ENCODE data around the gene LITAF.

The LITAF gene

DNA sequence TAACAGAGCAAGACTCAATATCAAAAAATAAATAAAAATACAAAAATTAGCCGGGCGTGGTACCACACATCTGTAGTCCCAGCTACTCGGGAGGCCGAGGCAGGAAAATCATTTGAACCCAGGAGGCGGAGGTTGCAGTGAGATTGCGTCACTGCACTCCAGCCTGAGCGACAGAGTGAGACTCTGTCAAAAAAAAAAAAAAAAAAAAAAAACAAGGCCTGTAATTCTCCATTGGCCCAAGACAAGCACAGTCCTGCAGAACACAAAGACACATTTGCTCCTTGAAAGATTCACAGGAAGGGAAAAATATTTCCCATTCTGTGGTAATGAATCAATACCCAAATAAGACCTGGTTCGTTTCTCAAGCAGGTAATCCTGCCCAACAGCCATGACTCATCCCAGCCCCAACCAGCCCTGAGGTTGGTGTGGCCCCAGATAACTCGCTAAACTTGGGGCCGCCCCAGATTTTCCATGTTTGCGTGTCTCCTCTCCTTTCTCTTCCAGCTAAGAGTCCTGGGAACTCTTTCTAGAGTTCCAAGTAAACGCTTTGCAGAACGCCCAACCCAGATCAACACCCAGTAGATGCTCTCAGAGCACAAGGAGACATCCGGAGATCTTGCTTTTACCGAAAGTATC, 41.2 kb upstream of the LITAF start:
- Histone ChIP-seq H3K27ac (ENCODE audit: low read depth, low read length) (no peak overlapping the region), H3K36me3 (ENCODE audit: control insufficient read depth, insufficient read depth, low read length) (no peaks in the 10 kb centered on the region), H3K4me1 (ENCODE audit: control insufficient read depth, insufficient read depth, low read length) (peaks cover 6% of the 10 kb centered on the region), H3K9ac (ENCODE audit: low read length) (no peak overlapping the region), H3K27me3 (ENCODE audit: control insufficient read depth, insufficient read depth, low read length) (no peaks in the 10 kb centered on the region), H3K4me3 (ENCODE audit: low read length) (no peak overlapping the region)

GRCh38 chr16:11627292-11627663, 40.6 kb upstream of the LITAF start:
- Histone ChIP-seq H3K36me3 (ENCODE audit: control insufficient read depth, insufficient read depth, low read length) (no peaks in the 10 kb centered on the region), H3K27me3 (ENCODE audit: control insufficient read depth, insufficient read depth, low read length) (no peaks in the 10 kb centered on the region), H3K27ac (ENCODE audit: low read depth, low read length) (no peak overlapping the region), H3K4me1 (ENCODE audit: control insufficient read depth, insufficient read depth, low read length) (peaks cover under 1% of the 10 kb centered on the region), H3K9ac (ENCODE audit: low read length) (no peak overlapping the region), H3K4me3 (ENCODE audit: low read length) (no peak overlapping the region)

GRCh38 chr16:11626657-11627291, 40.1 kb upstream of the LITAF start:
- no peak overlapping the region for H3K27ac ChIP-seq (ENCODE audit: low read depth, low read length)
- no peaks in the 10 kb centered on the region for H3K27me3 ChIP-seq (ENCODE audit: control insufficient read depth, insufficient read depth, low read length)
- H3K4me3 ChIP-seq (ENCODE audit: low read length): no peak overlapping the region
- H3K9ac ChIP-seq (ENCODE audit: low read length): no peak overlapping the region
- no peaks in the 10 kb centered on the region for H3K36me3 ChIP-seq (ENCODE audit: control insufficient read depth, insufficient read depth, low read length)
- H3K4me1 ChIP-seq (ENCODE audit: control insufficient read depth, insufficient read depth, low read length): peaks cover 2% of the 10 kb centered on the region

- Histone ChIP-seq H3K36me3 (ENCODE audit: control insufficient read depth, insufficient read depth, low read length) (no peaks in the 10 kb centered on the region), H3K4me3 (ENCODE audit: low read length) (no peak overlapping the region), H3K27ac (ENCODE audit: low read depth, low read length) (no peak overlapping the region), H3K9ac (ENCODE audit: low read length) (no peak overlapping the region), H3K4me1 (ENCODE audit: control insufficient read depth, insufficient read depth, low read length) (peaks cover 2% of the 10 kb centered on the region), H3K27me3 (ENCODE audit: control insufficient read depth, insufficient read depth, low read length) (no peaks in the 10 kb centered on the region)
Measured at GRCh38 chr16:11625769-11626168, 39.0 kb upstream of the LITAF start.

- H3K4me3 ChIP-seq (ENCODE audit: low read length): no peak overlapping the region
- H3K9ac ChIP-seq (ENCODE audit: low read length): no peak overlapping the region
- no peaks in the 10 kb centered on the region for H3K27me3 ChIP-seq (ENCODE audit: control insufficient read depth, insufficient read depth, low read length)
- no peaks in the 10 kb centered on the region for H3K36me3 ChIP-seq (ENCODE audit: control insufficient read depth, insufficient read depth, low read length)
- H3K27ac ChIP-seq (ENCODE audit: low read depth, low read length): no peak overlapping the region
- peaks cover 2% of the 10 kb centered on the region for H3K4me1 ChIP-seq (ENCODE audit: control insufficient read depth, insufficient read depth, low read length)
Measured at GRCh38 chr16:11624636-11625607, 38.2 kb upstream of the LITAF start.

DNA sequence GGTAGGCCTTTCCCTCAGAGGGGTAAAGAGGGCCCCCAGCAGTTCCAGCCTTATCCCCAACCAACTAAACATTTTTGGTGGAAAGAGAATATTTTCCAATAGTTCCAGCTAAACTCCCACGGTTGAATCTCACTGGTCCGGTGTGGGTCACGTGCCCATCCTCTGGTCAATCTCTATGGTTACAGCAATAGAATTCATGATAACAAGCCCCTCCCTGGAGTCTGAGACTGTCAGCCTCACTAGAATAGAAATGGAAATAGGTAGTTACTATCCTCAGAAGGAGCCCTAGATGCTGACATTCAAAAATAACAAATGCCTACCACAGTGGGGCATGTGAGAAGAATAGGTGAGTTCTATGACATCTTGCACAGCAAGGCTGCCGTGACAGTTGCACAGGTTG, 37.5 kb upstream of the LITAF start:
- Histone ChIP-seq H3K4me3 (ENCODE audit: low read length) (no peak overlapping the region), H3K36me3 (ENCODE audit: control insufficient read depth, insufficient read depth, low read length) (no peaks in the 10 kb centered on the region), H3K27ac (ENCODE audit: low read depth, low read length) (no peak overlapping the region), H3K27me3 (ENCODE audit: control insufficient read depth, insufficient read depth, low read length) (no peaks in the 10 kb centered on the region), H3K9ac (ENCODE audit: low read length) (no peak overlapping the region), H3K4me1 (ENCODE audit: control insufficient read depth, insufficient read depth, low read length) (peaks cover 2% of the 10 kb centered on the region)

DNA sequence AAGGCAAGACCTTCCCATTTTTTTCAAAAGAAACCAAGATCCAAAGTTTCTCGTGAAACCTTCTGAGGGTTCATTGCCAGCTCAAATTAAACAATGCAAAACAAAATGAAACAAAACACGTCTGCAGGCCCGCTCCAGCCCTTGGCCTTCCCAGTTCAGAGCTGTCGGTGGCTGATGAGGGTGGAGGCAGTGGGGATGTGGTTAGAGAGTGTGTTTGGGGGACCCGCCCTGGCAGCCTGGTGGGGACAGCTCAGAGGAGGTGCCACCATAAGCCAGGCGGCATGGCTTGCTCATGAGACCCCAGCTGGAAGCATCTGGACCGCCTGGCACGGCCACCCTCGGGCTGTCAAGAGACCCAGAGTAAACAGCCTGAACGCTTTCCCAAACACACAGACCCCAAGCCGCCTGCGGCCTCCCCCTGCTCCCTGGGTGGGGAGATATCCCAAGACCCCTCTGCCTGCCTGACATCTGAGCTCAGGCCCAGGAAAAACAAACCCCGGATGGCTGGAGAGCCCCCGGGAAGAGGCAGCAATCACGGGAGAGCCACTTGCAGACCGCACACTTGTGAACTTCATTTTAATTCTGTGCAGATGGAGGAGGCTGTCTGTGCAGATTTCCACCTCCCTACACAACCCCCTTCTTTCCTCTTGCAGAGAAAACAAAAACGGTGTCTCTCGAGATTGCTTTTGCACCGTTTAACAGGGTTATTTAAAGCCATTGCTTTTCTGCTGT, 35.4 kb upstream of the LITAF start:
- H3K36me3 ChIP-seq (ENCODE audit: control insufficient read depth, insufficient read depth, low read length): no peaks in the 10 kb centered on the region
- H3K4me1 ChIP-seq (ENCODE audit: control insufficient read depth, insufficient read depth, low read length): peaks cover 2% of the 10 kb centered on the region
- H3K27me3 ChIP-seq (ENCODE audit: control insufficient read depth, insufficient read depth, low read length): no peaks in the 10 kb centered on the region
- H3K4me3 ChIP-seq (ENCODE audit: low read length): peak overlapping the region; percentile 44
- no peak overlapping the region for H3K9ac ChIP-seq (ENCODE audit: low read length)
- peak overlapping the region; percentile 24 for H3K27ac ChIP-seq (ENCODE audit: low read depth, low read length)

DNA sequence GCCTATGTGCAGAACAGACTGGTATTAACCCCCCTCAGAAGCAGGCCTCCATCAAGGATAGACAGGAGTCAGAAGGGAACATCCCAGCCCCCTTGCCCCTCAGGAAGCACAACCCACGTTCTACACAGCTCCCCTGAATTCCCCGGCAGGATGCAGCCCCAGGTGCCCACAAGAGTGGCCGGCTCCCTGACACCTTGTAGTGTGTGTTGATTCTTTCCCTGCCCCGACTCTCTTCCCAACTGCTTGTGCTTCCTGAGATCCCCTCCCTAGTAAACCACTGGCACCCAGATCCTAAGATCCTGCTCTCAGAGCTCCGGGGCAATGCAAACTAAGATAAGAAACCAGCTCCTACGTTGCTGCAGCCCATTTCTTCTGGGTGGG, 34.8 kb upstream of the LITAF start:
- peaks cover 2% of the 10 kb centered on the region for H3K4me1 ChIP-seq (ENCODE audit: control insufficient read depth, insufficient read depth, low read length)
- peak overlapping the region; percentile 44 for H3K4me3 ChIP-seq (ENCODE audit: low read length)
- no peaks in the 10 kb centered on the region for H3K27me3 ChIP-seq (ENCODE audit: control insufficient read depth, insufficient read depth, low read length)
- no peaks in the 10 kb centered on the region for H3K36me3 ChIP-seq (ENCODE audit: control insufficient read depth, insufficient read depth, low read length)
- no peak overlapping the region for H3K27ac ChIP-seq (ENCODE audit: low read depth, low read length)
- H3K9ac ChIP-seq (ENCODE audit: low read length): no peak overlapping the region

DNA sequence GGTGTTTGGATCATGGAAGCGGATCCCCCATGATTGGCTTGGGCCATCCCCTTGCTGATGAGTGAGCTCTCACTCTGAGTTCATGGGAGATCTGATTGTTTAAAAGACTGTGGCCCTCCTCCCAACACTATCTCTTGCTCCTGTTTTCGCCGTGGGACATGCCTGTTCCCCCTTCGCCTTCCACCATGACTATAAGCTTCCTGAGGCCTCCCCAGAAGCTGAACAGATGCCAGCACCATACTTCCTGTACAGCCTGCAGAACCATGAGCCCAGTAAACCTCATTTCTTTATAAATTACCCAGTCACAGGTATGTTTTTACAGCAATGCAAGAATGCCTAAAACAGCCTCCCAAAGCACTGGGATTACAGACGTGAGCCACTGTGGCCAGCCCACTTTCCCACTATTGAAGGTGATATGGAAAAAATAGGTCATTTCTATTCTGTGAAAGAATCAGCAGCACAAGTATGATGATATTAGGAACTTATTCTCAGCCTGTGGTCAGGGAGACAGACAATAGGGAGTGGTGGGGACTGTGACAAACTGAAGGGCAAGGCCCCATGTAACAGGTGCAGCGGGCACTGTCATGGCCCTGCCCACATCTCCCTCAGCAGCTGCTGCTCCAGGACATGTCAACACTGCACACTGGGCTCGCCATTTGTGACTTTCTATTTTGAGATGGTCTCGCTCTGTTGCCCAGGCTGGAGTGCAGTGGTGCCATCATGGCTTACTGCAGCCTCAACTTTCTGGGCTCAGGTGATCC, 33.7 kb upstream of the LITAF start:
- Histone ChIP-seq H3K27ac (ENCODE audit: low read depth, low read length) (no peak overlapping the region), H3K4me3 (ENCODE audit: low read length) (no peak overlapping the region), H3K4me1 (ENCODE audit: control insufficient read depth, insufficient read depth, low read length) (peaks cover 2% of the 10 kb centered on the region), H3K36me3 (ENCODE audit: control insufficient read depth, insufficient read depth, low read length) (no peaks in the 10 kb centered on the region), H3K9ac (ENCODE audit: low read length) (no peak overlapping the region), H3K27me3 (ENCODE audit: control insufficient read depth, insufficient read depth, low read length) (no peaks in the 10 kb centered on the region)

DNA sequence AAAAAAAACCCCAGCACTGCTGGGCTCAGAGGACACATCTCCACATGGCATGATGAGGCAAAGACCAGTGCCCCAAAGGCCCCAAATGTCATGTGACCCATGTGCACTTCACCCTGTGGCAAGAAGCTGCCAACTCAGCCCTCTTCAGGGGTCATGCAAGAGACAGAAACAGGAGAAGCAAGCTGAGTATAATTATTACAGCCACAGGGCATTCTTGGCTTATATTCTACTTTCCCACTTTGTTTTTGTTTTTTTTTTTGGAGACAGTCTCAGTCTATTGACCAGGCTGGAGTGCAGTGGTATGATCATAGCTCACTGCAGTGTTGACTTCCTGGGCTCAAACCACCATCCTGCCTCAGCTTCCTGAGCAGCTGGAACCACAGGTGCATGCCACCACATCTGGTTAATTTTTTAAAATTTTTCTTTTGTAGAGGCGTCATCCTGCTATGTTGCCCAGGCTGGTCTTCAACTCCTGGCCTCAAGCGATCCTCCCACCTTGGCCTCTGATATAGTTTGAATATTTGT, 32.7 kb upstream of the LITAF start:
- Histone ChIP-seq H3K27ac (ENCODE audit: low read depth, low read length) (no peak overlapping the region), H3K4me3 (ENCODE audit: low read length) (no peak overlapping the region), H3K9ac (ENCODE audit: low read length) (no peak overlapping the region), H3K36me3 (ENCODE audit: control insufficient read depth, insufficient read depth, low read length) (no peaks in the 10 kb centered on the region), H3K27me3 (ENCODE audit: control insufficient read depth, insufficient read depth, low read length) (no peaks in the 10 kb centered on the region), H3K4me1 (ENCODE audit: control insufficient read depth, insufficient read depth, low read length) (peaks cover 2% of the 10 kb centered on the region)

- Histone ChIP-seq H3K27me3 (ENCODE audit: control insufficient read depth, insufficient read depth, low read length) (no peaks in the 10 kb centered on the region), H3K9ac (ENCODE audit: low read length) (no peak overlapping the region), H3K4me1 (ENCODE audit: control insufficient read depth, insufficient read depth, low read length) (peaks cover 2% of the 10 kb centered on the region), H3K27ac (ENCODE audit: low read depth, low read length) (no peak overlapping the region), H3K4me3 (ENCODE audit: low read length) (no peak overlapping the region), H3K36me3 (ENCODE audit: control insufficient read depth, insufficient read depth, low read length) (no peaks in the 10 kb centered on the region)
Measured at GRCh38 chr16:11618107-11618717, 31.5 kb upstream of the LITAF start.
